Stimulated activated CD4-positive, alpha-beta T cell treated with anti-CD3 and anti-CD28 coated beads, Interleukin-1b, Interleukin-23, amount 100 ng/mL, for 4 hours (primary cell): ENCODE results near the gene ANGPTL4.
"Not testable (repeated sequence)": the region's sequence is repeated elsewhere in the genome, so short reads cannot be mapped to it uniquely, and the experiment has no call there.

ENCODE experiments used
- DNase-seq, 2 donors: peaks; one replicate each; pipeline ENCODE4 v3.0.0-alpha.2; 2020; ENCODE audit warnings: low read depth in 2 of 2

The ANGPTL4 gene

GRCh38 chr19:8334458-8335342 lies 29.3 kb upstream of the ANGPTL4 start:
- DNase-seq: no peak

GRCh38 chr19:8335343-8336071 lies 28.4 kb upstream of the ANGPTL4 start:
- no peak for DNase-seq

GRCh38 chr19:8336072-8336569 lies 27.8 kb upstream of the ANGPTL4 start:
- DNase-seq: no peak

- no peak for DNase-seq
Measured at GRCh38 chr19:8336660-8337059, 27.3 kb upstream of the ANGPTL4 start.

GRCh38 chr19:8337728-8338127 lies 26.2 kb upstream of the ANGPTL4 start:
- DNase-seq: no peak

GRCh38 chr19:8338835-8339234 lies 25.1 kb upstream of the ANGPTL4 start:
- DNase-seq: no peak

- no peak for DNase-seq
Measured at GRCh38 chr19:8340341-8341096, 23.4 kb upstream of the ANGPTL4 start.

GRCh38 chr19:8341504-8341903 lies 22.5 kb upstream of the ANGPTL4 start:
- not testable (repeated sequence) for DNase-seq

- no peak for DNase-seq
Measured at GRCh38 chr19:8342316-8342683, 21.7 kb upstream of the ANGPTL4 start.

- DNase-seq: peak; percentile 82 to 91
Measured at GRCh38 chr19:8342684-8343482, 21.1 kb upstream of the ANGPTL4 start, which contains the start of gene KANK3. KANK3 (minus strand) TSS chr19:8343262; CDS start chr19:8337828, 5,434 bp downstream.

- DNase-seq: no peak
Measured at GRCh38 chr19:8343483-8343844, 20.5 kb upstream of the ANGPTL4 start.

GRCh38 chr19:8349629-8350372 lies 14.2 kb upstream of the ANGPTL4 start:
- DNase-seq: not testable (repeated sequence)

- no peak for DNase-seq
Measured at GRCh38 chr19:8352134-8352827, 11.7 kb upstream of the ANGPTL4 start.

- DNase-seq: not testable (repeated sequence)
Measured at GRCh38 chr19:8352845-8353244, 11.1 kb upstream of the ANGPTL4 start.

GRCh38 chr19:8355631-8356402 lies 8.1 kb upstream of the ANGPTL4 start:
- DNase-seq: no peak

- DNase-seq: no peak
Measured at GRCh38 chr19:8357007-8357521, 6.9 kb upstream of the ANGPTL4 start.

GRCh38 chr19:8358948-8359347 lies 5.0 kb upstream of the ANGPTL4 start:
- DNase-seq: no peak

- no peak for DNase-seq
Measured at GRCh38 chr19:8360196-8360595, 3.8 kb upstream of the ANGPTL4 start.
